ENCODE results near the gene KIF16B.

The KIF16B gene, protein sequence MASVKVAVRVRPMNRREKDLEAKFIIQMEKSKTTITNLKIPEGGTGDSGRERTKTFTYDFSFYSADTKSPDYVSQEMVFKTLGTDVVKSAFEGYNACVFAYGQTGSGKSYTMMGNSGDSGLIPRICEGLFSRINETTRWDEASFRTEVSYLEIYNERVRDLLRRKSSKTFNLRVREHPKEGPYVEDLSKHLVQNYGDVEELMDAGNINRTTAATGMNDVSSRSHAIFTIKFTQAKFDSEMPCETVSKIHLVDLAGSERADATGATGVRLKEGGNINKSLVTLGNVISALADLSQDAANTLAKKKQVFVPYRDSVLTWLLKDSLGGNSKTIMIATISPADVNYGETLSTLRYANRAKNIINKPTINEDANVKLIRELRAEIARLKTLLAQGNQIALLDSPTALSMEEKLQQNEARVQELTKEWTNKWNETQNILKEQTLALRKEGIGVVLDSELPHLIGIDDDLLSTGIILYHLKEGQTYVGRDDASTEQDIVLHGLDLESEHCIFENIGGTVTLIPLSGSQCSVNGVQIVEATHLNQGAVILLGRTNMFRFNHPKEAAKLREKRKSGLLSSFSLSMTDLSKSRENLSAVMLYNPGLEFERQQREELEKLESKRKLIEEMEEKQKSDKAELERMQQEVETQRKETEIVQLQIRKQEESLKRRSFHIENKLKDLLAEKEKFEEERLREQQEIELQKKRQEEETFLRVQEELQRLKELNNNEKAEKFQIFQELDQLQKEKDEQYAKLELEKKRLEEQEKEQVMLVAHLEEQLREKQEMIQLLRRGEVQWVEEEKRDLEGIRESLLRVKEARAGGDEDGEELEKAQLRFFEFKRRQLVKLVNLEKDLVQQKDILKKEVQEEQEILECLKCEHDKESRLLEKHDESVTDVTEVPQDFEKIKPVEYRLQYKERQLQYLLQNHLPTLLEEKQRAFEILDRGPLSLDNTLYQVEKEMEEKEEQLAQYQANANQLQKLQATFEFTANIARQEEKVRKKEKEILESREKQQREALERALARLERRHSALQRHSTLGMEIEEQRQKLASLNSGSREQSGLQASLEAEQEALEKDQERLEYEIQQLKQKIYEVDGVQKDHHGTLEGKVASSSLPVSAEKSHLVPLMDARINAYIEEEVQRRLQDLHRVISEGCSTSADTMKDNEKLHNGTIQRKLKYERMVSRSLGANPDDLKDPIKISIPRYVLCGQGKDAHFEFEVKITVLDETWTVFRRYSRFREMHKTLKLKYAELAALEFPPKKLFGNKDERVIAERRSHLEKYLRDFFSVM (N-terminal part only)

DNA sequence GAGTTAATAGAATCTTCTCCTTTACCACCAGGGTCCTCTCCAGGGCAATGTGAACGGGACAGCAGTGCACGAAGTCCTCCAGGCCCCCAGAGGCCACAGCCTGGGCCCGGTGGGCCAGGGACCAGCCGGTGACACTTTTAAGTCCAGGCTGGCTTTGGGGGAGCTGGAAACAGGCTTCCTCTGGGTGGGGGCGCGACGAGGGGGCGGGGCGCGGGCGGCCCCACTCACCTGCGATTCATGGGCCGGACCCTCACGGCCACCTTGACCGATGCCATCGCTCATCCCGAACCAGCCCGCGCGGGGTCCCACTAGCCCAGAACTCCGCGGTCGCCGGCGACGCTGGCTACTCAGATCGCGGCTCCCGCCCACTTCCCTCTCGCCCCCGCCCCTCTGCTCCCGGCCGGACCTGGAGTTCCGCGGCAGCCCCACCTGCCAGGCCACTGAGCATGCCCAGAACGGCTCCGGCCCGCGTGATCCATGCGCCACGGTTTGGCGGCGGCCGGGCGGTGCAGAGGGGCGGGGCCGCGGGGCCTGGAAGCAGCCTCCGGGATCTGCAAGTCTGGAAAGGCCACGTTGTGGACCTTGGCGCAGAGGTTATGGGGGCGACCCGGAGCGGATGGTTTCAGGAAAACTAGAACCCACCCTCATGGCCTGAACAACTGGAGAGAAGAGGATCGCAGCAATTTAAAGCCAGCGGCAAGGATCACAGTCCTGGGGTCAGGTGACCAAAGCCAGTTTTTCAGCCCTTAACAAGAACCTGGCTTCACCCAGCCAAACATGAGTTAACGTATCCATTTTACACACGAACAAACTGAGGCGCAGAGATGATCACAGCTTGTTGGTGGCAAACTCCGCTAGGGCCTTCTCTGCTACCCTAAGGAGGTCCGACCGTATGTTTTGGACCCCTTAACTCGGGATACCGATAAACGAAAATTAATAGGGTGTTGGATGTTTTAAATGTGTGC lies at the start of gene KIF16B:
KIF16B (minus strand) TSS at position 448 of the 965 bp plus-strand sequence; CDS start at position 275, 173 bp downstream.
- DNase-seq (ENCODE audit: low read depth in 1 of 2, low spot score in 1 of 2), result peak; percentile 56 to 77

DNA sequence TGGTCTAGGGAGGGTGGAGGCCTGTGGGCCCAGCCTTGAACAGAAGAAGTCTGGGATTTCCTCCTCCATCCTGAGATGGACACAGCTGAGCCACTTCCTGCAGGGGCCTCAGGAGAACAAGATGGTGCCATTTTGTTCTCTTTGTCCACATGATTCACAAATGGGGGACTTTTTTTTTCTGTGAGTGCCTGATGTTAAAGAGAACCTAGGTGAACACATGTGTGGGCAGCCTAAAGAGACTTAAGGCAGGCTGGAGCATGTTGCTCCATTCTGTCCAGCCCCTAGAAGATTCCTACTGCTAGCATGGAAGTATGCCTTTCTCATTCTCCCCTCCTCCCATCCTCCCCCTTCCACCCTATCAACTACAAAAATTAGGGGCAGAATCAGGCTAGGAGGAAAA lies 49.3 kb upstream of the KIF16B start:
- DNase-seq (ENCODE audit: low read depth in 1 of 2, low spot score in 1 of 2), result no peak

DNA sequence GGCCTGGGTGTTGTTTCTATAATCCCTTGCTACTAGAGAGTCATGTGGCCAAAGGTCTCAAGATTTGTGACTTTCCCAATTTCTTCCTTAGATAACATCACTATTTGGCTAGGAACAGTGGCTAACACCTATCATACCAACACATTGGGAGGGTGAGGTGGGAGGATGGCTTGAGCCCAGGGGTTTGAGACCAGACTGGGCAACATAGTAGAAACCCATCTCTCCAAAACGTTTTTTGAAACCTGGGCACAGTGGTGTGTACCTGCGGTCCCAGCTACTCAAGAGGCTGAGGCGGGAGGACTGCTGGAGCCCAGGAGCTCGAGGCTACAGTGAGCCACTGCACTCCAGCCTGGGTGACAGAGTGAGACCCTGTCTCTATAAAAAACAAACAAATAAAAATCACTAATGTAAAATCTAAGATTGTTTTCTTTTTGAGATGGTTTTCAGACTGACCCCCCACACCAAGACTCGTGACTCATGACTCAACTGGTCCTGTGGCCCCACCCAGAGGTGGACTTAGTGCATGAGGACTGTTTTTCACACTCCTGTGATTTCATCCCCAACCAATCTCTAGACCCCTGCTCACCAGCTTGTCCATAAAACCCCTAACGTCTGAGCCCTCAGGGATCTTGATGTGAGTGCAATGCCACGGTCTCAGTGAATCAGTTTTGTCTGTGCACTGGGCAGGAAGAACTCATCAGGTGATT lies 48.3 kb upstream of the KIF16B start:
- DNase-seq (ENCODE audit: low read depth in 1 of 2, low spot score in 1 of 2), result no peak

DNA sequence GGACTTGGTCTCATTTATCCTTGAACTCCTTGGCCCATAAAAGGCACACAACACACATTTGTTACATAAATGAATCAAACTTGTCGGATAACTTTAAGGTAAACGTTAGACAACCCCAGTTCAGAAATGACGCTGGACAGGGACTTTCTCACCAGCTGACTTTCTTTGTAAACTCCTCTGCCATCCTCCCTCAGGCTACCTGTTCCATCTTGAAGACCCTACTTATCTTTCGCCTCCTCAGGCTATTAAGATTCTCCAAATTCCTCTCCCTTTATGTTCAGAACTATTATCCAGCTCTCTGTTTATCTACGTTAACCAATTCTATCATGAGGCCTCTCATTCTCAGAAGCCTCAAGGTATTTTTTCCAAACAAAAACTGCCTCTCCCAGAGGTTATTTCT lies 47.7 kb upstream of the KIF16B start:
- no peak for DNase-seq (ENCODE audit: low read depth in 1 of 2, low spot score in 1 of 2)

DNA sequence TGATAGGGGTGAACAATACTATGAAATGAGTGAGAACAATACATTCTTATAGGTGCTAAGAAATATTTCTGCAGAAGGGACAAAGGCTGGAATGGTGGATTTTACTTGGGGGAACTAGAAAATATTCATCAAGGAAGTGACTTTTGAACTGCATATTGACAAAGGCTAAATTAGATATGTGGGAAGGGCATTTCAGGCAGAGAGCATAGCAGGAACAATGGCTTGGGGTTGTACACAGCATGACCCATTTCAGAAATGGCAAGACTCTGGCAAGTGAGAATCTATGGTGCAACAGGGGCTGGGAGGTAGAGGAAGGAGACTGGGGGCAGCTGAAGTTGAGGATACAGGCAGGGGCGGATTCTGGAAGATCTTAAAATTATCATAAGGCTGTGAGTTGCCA lies 46.7 kb upstream of the KIF16B start:
- no peak for DNase-seq (ENCODE audit: low read depth in 1 of 2, low spot score in 1 of 2)

DNA sequence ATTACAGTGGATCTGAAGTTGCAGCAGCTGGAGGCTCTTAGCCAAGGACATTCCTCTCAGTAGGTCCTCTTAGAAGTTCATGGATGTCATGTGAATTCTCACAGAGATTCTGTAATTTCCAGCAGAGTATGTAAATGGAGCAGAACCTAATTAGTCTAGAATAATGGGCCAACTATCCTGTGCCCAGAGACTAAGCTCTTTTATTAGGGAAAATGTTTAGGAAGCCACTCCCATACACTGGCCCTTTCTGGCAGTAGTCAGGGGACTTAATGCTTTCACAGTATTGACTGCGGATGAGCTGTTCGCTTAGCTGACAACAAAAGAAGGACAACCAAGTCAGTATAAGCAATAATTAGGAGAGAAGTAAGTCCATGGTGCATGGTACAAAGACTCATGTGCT lies 43.8 kb upstream of the KIF16B start:
- no peak for DNase-seq (ENCODE audit: low read depth in 1 of 2, low spot score in 1 of 2)

DNA sequence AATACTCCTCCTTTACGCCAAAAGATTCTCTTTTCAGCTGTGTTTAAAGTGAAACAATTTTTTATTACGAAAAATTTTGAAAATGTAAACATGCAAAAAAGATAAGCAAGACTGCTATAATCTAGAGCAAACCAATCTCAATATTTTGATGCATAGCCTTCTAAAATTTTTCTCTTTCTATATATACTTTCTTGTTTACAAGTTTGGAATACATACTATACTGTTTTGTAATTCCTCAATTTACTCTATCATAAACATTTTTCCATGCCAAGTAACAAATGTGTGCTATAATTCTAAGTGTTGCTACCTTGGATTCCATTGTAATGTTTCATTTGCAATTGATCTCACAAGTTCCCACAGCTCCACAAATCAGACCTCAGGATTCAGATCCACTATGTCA lies 43.1 kb upstream of the KIF16B start:
- no peak for DNase-seq (ENCODE audit: low read depth in 1 of 2, low spot score in 1 of 2)

DNA sequence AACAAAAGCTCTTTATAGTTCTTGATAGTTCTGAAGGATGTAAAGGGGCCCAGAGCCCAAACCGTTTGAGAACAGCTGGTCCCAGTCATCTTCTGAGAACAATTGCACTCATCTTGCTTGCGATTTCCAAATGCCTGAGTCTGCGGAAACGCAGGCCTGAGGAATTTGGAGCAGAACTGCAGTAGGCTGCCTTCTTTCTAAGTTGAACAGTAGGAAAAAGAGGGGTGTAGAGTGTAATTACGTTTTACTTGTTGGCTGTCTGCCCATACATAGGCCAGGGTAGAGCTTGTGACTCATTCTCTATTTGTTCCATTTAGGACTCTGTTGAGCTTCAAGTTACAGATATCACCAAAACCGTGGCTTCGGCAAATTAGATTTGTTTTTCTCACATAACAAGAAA lies 42.0 kb upstream of the KIF16B start:
- no peak for DNase-seq (ENCODE audit: low read depth in 1 of 2, low spot score in 1 of 2)

DNA sequence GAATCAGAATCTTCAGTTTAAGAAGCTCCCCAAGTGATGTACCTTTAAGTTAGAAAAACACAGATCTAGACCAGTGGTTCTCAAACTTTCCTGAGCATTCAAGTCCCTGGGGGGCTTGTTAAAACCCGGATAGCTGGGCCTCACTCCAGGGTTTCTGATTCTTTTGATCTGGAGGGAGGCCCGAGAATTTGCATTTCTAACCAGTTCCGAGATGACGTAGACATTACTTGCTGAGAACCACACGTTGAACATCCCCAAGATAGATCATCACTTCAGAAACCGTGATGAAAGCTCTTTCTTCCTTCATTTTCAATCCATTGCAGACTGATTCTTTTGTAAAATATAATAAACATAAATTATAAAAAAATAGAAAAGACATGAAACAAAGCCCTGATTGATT lies 40.7 kb upstream of the KIF16B start:
- no peak for DNase-seq (ENCODE audit: low read depth in 1 of 2, low spot score in 1 of 2)

DNA sequence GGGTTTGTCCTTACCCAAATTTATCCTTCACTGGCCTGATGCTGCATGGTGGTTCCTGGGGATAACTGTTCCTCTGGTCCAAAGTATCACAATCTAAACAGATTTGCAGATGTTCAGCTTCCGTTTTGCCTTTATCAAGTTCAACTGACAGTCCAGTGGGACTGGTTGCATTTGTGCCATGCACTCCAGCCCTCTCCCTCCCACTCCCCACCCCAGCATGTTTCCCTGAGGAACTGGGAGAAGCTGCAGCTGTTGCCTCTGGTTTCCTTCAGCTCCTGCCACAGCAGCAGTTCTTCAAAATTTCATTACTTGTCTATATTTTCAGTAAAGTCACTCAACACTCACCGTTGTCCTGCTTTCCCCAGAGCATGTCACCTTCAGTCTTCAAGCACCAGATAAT lies 39.5 kb upstream of the KIF16B start:
- no peak for DNase-seq (ENCODE audit: low read depth in 1 of 2, low spot score in 1 of 2)

DNA sequence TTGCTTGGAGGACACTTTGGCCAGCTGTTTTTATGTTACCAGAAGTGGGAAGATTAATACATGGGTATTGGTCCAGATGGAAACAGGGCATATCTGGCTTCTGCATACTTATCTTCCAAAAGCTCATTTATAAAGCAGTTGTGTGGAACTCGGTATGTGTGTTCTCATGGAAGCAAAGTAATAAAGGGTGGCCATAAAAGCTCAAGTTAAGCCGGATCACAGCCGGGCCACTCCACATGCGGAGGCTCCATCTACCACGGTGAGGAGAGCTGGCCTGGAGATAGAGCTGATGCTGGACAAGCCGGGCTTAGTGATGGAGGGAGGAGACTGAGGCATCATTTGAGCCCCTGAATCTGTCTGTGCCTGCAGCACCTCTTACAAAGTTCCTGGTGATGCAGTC lies 38.6 kb upstream of the KIF16B start:
- no peak for DNase-seq (ENCODE audit: low read depth in 1 of 2, low spot score in 1 of 2)

DNA sequence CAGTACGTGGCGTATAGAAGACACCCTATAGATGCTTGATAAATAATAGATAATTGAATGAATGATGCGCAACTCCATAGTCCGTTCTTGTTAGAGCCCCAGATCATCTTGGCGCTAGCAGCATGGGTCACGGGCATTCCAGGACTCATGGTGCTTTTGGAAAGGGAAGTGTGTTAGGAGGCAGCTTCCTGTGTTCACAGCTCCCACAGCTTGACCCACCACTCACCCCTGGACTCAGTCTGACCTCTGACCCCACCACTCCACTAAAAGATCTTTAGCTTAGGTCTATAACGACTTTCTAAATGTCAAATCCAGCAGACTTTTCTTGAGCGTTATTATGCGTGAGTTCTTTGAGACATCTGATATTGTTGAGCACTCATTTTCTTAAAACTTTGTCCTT lies 35.8 kb upstream of the KIF16B start:
- no peak for DNase-seq (ENCODE audit: low read depth in 1 of 2, low spot score in 1 of 2)

DNA sequence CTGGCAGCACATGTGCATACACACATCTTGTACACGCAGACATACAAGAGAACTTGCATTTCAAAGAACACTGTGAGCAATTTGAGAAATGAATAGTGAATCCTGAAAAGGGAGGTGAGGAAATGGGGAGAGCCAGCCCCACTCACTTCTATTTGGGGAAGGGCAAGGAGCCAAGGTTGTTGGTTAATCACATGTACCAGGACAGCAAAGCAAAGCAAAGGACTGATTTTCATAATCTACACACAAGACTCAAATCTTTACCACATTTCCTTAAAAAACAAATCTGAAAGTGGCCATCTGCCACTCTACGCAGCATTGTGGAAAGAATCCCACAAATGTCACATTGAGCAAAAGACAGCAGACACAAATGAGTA lies 35.0 kb upstream of the KIF16B start:
- no peak for DNase-seq (ENCODE audit: low read depth in 1 of 2, low spot score in 1 of 2)

DNA sequence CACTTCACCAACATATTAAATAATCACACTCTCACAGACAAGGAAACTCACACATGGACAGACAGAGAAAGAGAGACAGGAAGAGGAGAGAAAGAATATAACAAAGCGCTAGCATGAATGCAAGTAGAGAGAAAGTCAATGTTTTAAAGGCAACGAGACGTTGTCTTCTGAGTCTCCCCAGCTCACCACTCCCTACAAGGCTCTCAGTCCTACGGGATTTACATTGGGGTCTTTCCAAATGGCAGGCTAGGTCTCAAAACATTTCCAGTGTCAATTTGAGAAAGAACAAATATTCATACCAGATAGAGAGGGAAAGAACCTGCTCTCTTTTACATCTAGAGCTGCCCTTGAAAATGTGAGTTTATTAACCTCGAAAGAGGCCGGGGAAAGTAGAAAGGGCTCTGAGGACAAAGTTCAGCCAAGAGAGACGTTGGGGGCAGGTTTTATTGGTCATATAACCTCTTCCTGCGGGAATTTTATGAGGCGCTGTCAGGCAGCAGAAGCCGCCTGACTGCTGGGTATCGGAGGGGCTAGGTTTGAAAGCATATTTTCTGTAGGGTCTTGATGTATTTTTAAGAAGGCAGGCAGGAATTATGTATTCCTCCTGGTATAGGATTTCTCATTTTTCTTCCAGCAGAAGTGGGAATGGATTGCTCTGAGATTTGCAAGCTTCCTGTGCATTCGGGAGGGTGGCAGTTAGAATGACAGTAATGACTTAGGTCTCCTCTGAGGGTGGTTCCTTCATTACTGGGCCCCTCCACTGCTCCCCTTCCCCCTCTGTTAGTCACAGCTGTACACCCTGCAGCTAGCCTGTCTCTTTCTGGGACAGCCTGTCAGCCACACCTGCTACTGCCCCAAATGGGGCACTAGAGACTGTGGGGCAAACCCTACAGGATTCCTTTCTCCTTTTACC lies 34.4 kb upstream of the KIF16B start:
- no peak for DNase-seq (ENCODE audit: low read depth in 1 of 2, low spot score in 1 of 2)

DNA sequence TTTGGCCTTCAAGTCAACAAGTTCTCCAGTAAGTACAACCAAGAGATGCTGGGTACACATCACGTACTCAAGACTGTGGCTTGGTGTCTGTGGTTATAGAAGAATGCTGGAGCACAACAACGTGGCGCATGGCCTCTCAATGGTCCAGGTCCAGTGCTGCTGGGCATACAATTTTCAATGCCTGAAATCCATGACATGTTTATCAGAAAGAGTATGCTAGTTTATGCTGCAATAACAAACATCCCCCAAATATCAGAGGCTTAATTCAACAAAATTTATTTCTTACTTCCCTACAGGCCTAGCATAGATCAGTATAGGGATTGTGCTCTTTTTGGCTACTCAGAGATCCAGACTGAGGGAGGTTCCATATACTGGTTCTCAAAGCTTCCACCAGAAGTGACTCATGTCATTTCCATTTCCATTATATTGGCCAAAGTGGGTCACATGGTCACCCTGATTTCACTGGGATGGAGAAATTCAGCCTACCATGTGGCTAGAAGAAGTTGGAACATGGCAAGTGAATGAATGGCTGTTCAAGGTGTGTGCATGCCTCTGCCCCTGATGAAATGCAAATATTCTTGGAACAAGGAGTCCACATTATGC lies 33.3 kb upstream of the KIF16B start:
- no peak for DNase-seq (ENCODE audit: low read depth in 1 of 2, low spot score in 1 of 2)

DNA sequence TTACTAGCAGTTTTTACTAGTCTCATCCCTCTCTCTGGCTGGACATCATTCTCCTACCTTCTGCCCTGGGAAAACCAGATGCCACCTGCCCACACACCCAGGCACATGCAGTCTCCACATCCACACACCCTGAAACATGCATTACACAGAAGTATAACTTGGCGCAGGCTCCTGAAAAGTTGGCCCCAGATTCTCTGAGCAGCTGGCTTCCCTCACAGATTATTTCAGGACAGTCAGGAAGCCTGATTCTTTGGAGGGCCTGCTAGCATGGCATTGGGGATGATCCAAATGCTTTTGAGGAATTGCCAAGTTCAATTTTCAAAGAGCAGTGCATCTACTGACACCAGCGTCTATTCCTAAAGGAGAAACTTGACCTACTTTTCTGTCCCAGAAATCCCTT lies 27.8 kb upstream of the KIF16B start:
- no peak for DNase-seq (ENCODE audit: low read depth in 1 of 2, low spot score in 1 of 2)

DNA sequence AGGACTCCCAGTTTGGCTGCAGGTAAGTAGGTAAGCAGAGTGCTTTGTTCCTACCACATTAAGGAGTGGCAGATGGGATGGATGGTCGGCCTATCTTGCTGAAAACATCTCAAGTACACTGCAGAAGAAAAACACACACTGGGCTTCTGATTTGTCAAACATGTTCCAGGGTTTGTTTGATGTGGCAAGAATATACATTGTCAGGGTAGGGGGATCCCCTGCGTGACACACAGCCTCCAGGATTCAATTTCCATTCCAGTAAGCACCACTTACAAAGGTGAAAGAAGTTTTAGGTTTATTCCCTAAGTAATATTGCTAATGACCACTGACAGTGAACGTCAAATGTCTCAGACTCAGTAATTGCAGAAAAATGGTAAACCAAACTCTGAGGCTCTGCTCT lies 26.0 kb upstream of the KIF16B start:
- no peak for DNase-seq (ENCODE audit: low read depth in 1 of 2, low spot score in 1 of 2)

DNA sequence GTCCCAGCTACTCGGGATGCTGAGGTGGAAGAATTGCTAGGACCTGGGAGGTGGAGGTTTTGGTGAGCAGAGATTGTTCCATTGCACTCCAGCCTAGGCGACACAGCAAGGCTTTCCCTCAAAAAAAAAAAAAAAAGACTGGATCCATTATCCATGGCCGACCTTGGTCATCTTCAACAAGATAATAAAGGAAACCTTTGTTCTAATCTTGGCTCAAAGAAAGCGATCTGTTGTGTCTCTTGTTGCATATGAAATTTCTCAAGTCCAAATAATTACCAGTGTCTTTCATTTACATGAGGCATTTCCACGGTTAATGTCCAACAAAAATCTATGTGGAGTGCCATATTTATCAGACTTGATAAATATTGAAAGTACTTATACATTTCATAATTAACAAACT lies 23.7 kb upstream of the KIF16B start:
- DNase-seq (ENCODE audit: low read depth in 1 of 2, low spot score in 1 of 2), result no peak

Data from activated T-helper 1 cell treated with anti-CD3 and anti-CD28 coated beads, Interleukin-2, amount 50 U/mL, for 16 hours (primary cell).